SK-N-MC (cell line): ENCODE data around the gene FAAP24.

Experiments
- EZH2 ChIP-seq: fragments of 200-600 bp; sonication (generic); IDR thresholded peaks from one replicate; pipeline ENCODE4 v1.6.1; 2017; ENCODE audit warnings: antibody characterized with exemption
- POLR2AphosphoS5 ChIP-seq: IDR thresholded peaks from 2 replicates; pipeline ENCODE4 v1.6.1; 2012; ENCODE audit warnings: mild to moderate bottlenecking, low read depth, low read length, borderline replicate concordance

DNA sequence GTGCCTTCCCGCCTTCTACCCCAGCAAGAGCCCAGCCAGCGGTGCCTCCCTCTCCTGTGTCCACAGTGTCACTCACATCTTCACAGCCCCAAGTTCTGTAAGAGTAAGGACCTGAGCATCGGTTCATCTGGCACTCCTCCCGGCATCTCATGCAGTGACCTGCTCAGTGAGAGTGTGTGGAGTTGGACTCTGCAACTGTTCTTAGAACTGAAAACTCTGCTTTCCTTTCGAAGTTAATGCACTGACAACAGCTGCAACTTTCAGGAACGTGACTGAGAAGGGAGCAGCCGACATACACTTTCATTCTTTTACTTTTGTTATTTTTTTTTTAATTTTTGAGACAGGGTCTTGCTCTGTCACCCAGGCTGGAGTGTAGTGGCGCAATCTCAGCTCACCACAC lies 41.5 kb upstream of the FAAP24 start:
- TF ChIP-seq EZH2 = no peak
- no peak for TF ChIP-seq POLR2AphosphoS5
